ENCODE data around the gene RGS7BP.
"Not testable (repeated sequence)": the region's sequence is repeated elsewhere in the genome, so short reads cannot be mapped to it uniquely, and the experiment has no call there.

The RGS7BP gene

GRCh38 chr5:64505769-64506566 lies at the start of gene RGS7BP:
TSS of gene RGS7BP (plus strand) at chr5:64506015. CDS start at chr5:64506625, 610 bp downstream.
- peak; percentile 18 for DNase-seq

GRCh38 chr5:64457846-64458245 lies 48.0 kb upstream of the RGS7BP start:
- no peak for DNase-seq

- DNase-seq: no peak
Observed at GRCh38 chr5:64458948-64459347, 46.9 kb upstream of the RGS7BP start.

GRCh38 chr5:64462391-64462790 lies 43.4 kb upstream of the RGS7BP start:
- DNase-seq: no peak

GRCh38 chr5:64486163-64486562 lies 19.7 kb upstream of the RGS7BP start:
- DNase-seq: no peak

- DNase-seq: no peak
Observed at GRCh38 chr5:64487283-64487682, 18.5 kb upstream of the RGS7BP start.

GRCh38 chr5:64489857-64490256 lies 16.0 kb upstream of the RGS7BP start:
- no peak for DNase-seq

- DNase-seq: no peak
Observed at GRCh38 chr5:64497386-64497785, 8.4 kb upstream of the RGS7BP start.

- no peak for DNase-seq
Observed at GRCh38 chr5:64502196-64502595, 3.6 kb upstream of the RGS7BP start.

GRCh38 chr5:64506567-64507263 lies 900 bp downstream of the RGS7BP start:
- DNase-seq: no peak

- no peak for DNase-seq
Observed at GRCh38 chr5:64507264-64507605, 1.4 kb downstream of the RGS7BP start.

- DNase-seq: no peak
Observed at GRCh38 chr5:64509828-64510227, 4.0 kb downstream of the RGS7BP start.

GRCh38 chr5:64513492-64513891 lies 7.7 kb downstream of the RGS7BP start:
- no peak for DNase-seq

- no peak for DNase-seq
Observed at GRCh38 chr5:64514612-64515011, 8.8 kb downstream of the RGS7BP start.

GRCh38 chr5:64516216-64516615 lies 10.4 kb downstream of the RGS7BP start:
- DNase-seq: no peak

- no peak for DNase-seq
Observed at GRCh38 chr5:64518793-64519192, 13.0 kb downstream of the RGS7BP start.

GRCh38 chr5:64519263-64519662 lies 13.4 kb downstream of the RGS7BP start:
- no peak for DNase-seq

- DNase-seq: no peak
Observed at GRCh38 chr5:64526734-64527439, 21.1 kb downstream of the RGS7BP start.

GRCh38 chr5:64530076-64530475 lies 24.3 kb downstream of the RGS7BP start:
- no peak for DNase-seq

- no peak for DNase-seq
Observed at GRCh38 chr5:64532212-64532611, 26.4 kb downstream of the RGS7BP start.

GRCh38 chr5:64532657-64533056 lies 26.8 kb downstream of the RGS7BP start:
- no peak for DNase-seq

- DNase-seq: no peak
Observed at GRCh38 chr5:64534033-64534432, 28.2 kb downstream of the RGS7BP start.

GRCh38 chr5:64557911-64558310 lies 52.1 kb downstream of the RGS7BP start:
- DNase-seq: no peak

GRCh38 chr5:64558641-64559040 lies 52.8 kb downstream of the RGS7BP start:
- DNase-seq: not testable (repeated sequence)

All from hematopoietic multipotent progenitor cell treated with erythropoietin and hydrocortisone succinate and interleukin-3 and kit ligand, for 4 days (in vitro differentiated cells).